NCI-H526 treated with DMSO at 0.1 percent for 48 hours (cell line): Measurements from ENCODE around the gene BLOC1S5.

Experiments
- DNase-seq: peaks from one replicate; lab custom pipeline; 2025; lab: John Stamatoyannopoulos, UW

BLOC1S5 gene, protein sequence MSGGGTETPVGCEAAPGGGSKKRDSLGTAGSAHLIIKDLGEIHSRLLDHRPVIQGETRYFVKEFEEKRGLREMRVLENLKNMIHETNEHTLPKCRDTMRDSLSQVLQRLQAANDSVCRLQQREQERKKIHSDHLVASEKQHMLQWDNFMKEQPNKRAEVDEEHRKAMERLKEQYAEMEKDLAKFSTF

DNA sequence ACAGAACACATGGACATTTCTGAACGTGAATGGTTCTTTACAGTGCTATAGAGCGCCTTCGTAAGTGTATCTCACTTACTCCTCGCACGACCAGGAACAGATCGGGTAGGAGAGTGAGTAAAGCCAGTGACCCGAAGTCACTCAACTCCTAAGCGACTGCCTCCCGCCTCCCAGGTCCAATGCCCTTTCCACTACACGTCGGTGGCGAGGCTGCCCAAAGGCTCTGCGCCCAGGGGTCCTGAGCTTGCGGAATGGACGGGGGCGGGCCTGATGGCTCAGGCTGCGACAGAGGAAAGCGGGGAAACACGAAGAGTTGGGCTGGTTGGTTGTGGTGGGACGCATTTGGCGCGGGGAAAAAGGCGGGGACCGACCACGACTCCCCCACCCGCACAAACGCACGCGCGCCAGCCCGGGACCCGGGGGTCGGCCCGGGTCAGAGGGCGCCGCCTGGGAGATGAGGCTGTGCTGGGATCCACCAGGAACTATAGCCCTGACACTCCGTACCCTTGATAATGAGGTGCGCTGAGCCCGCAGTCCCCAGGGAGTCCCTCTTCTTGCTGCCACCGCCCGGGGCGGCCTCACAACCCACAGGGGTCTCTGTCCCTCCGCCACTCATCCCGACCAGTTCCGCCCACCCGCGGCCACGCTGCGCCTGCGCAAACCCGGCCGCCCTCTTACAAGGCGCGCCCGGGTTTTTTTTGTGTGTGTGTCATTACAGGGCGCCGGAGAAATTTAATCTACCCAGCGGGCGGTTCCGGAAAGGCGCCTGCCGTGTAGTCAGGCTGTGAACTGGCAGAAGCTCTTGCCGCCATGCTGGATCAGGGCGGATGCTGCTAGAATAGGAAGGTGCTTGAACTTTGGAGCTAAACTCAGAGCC is at the start of gene BLOC1S5:
BLOC1S5 (minus strand) TSS at position 629 of the 877 bp plus-strand sequence; CDS start at position 616, 13 bp downstream.
- peak; percentile 92 for DNase-seq

DNA sequence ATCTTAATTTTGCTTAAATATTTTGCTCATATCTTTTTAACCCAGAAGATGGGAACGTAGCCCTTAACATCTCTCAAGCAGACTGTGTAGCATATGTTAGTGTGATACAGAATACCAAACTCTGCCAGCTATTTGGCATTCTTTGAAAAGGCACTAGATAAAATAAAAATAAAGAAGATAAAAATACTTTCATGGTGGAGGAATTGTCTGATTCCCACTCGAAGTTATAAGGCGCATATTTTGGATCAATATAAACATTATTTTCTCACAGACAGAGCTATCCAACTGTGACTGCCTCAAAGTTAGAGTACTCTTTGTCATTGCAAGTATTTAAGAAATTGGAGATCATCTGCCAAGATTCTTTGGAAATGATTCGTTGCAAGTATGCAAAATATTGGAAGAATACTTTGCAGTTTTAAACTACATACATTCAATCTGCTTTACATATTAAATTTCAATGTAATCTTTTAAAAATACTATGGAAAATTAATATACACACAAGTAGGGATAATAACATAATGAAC is 49.0 kb upstream of the BLOC1S5 start:
- no peak for DNase-seq

DNA sequence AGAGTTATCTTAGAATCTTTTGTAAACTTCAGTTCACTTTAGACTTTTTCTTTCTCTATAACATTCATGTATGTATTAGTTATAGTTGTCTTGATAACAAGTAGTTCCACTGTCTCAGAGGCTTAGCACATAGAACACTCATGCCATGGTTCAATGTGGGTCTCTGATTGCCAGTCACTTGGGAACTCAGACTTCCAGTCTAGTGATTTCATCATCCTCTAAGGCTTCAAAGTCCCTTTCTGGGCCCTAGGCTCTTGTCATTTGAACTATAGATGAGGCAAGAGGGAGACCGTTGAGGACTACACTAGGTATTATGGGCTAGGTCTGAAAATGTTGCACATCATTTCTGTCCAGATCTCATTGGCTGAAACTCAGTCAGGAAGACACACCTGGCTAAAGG is 46.5 kb upstream of the BLOC1S5 start:
- DNase-seq, result no peak

DNA sequence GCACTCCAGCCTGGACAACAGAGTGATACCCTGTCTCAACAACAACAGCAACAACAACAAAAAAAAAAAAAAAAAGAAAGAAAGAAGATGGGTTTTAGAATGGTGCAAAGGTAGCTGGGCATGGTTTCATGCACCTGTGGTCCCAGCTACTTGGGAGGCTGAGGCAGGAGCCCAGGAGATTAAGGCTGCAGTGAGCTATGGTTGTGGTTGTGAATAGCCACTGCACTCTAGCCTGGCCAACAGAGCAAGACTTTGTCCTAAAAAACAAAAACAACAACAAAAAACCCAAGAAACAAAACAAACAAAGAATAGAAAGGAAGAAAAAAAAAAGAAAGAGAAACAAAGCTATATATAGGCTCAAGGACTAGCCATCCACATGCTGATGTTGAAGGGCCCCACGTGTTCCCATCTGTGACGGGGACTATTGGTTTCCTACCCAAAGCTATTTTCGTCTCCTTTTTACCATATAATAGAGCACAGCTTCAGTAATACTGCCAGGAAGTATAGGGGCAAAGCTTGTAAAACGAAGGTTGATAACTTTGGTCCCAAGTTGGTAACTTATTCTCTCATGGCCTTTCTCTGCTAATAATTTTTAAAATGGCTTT is 46.0 kb upstream of the BLOC1S5 start:
- no peak for DNase-seq

DNA sequence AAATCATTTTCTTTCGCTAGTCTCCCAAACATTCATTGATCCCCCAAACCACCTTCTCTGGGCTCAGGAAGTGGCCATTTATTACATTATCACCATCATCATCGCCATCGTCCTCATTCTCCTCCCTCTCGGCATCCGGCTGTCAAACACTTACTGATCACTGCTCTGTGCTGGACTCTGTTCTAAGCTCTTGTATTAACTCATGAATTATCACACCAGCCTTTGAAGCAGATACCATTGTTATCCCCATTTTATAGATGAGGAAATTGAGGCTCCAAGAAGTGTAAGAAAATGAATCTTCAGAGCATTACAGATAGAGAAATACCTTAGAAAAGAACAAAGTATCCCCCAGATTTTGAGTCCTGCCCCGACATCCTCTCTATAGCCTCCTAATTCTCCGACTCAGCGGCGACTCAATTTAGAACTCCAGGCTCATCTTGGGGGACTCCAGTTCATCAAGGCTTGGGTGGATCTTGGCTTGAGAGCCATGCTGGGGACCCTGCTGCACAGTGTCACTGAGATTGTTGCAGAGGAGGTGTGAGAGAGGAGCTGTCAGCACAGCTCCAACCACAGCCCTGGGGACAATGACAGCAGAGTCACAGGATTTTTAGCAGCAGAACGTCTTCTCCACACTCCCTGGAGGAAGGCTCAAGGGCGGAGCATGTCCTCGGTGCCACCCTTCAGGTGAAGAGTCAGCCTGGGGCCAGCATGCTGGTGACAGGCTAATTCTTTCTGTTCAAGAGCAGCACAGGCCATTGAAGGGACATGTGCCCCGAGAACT is 44.8 kb upstream of the BLOC1S5 start:
- DNase-seq, result no peak

DNA sequence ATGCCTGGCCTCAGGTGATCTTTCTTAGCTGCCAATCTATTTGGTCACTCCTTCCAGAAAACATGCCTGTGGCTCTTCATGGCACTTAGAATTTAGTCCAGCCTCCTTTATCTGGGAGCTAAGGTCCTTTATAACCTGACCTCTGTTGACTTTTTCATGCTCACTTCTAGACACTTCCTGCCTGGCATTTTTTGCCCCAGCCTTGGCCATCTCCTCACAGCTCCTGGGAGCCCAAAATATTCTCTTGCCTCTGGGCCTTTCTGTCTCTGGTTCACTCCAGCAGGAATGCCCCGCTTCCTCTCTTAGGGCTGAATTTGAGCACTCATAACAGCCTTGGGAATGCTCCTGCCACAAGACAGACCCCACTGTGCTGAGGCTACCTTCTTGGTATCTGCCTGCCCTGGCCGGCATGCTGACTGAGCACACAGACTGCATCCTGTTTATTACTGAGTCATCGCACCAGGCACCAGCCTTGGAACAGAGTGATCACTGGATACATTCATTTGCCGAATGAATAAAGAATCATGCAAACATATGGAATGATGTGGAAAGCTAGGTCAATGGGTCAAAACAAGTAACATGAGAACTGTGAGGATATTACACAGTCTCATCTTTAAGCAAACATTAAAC is 44.0 kb upstream of the BLOC1S5 start:
- no peak for DNase-seq

DNA sequence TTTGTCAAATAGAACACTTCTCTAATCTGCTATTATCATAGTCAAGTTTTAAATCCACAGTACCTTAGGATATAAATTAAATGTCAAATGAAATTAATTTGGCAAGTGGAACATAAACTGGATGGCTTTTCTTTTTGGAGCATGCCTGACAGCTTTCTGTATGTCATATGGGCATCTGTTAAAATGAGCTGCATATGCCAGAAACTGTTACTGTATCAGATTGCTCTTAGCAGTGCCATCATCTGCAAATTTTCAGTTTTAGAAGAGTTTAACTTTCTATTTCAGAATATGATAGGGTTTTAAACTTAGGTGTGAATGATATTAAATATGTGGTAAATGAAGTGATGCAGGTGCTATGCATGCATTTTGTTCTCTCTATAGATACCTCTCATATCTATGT is 41.6 kb upstream of the BLOC1S5 start:
- no peak for DNase-seq

DNA sequence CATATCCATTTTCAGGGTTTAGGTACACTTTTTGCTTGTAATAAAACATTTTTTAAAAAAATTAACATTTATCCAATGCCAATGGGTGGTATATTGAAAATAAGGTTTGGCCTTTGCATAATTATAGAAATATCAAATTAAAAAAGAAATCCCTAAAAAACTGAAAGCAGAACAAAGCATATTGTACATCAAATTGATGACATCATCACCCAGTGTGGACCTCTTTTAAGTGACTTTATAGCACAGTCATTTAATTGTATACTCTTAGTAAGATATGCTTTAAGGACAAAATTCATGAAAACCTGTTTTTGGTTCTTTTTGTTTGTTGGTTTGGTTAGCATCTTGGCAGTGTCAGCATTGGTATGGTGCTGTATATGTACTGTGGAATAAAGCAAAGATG is 39.5 kb upstream of the BLOC1S5 start:
- DNase-seq, result no peak

DNA sequence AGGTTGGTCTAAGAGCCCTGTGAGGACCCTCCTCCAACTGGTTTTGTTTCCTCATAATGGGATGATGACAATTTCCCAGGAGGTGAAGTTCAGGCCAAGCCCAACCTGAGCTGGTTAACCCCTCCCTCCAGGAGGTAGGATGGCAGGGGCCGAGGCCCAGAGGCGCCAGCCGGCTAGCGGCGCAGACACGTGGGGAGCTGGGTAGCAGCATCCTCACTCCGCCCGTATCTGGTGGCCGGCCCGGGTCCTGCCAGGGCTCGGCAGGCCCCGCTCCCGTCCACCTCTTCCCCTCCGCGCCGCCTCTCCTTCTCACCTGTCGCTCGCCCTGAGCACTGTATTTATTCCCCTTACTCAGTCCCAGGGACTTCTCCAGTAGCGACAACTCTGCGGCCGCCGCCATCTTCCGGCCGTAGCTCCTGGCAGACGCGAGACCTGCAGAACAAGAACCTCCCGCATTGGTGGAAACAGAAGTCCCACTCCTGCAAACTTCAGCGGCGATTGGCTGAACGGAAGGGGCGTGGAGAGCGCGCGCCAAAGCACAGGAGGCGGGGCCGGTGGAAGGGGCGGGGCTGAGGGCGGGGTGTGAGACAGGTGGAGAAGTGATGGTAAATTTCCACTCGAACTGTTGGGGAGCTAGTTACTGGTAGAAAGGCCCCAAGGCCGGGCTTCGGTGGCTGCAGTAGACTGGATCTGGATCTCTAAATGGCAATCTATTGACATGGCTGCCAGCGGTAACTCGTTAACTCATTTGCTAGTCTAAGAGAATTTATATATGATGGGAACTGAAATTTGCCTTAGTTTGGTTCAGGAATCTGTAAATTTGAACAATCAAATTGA is 38.2 kb upstream of the BLOC1S5 start, which contains the start of gene EEF1E1:
EEF1E1 (minus strand) TSS at position 427 of the 837 bp plus-strand sequence; CDS start at position 400, 27 bp downstream.
- peak; percentile 96 for DNase-seq

DNA sequence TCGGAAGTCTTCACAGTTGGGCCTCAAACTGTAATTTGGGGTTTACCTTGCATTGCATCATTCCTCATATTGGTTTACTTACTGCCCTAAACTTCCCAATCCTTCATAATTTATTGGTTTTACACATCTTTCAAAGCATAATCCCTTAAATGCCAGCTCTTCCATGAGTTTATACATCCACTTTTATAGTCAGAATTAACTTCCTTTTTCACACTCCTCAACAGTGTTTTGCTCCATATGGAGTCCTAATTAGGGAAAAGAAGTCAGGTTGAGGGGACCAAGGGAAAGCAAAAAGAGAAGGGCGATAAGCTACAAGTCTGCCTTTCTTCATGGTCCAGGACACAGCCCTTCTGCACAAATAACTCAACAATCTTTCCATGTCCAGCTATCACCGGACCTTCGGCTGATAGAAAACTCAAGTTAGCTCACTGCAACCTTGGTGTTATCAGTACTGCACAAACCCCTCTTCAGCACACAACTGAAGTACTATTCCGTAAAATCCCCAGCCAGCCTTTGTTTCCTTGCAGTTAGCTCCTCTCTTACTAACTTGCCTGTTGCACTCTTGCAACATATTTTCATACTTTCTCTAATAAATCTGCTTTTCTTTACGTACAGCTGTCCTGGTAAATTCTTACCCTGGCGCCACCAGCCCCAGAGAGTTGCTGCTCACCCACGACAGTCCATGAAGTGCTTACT is 36.1 kb upstream of the BLOC1S5 start:
- DNase-seq, result no peak

DNA sequence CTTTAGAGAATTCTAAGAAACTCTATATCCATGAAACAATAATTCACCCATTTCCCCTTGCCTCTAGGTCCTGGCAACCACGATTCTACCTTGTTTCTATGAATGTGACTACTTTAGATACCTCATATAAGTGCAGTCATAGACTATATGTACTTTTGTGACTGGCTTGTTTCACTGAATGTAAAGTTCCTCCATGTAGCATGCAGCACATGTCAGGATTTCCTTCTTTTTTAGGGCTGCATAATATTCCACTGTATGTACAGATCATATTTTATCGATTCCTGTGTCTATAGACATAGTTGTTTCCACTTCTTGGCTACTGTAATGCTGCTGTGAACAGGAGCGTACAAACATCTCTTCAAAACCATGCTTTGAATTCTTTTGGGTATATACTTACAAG is 26.5 kb upstream of the BLOC1S5 start:
- DNase-seq, result no peak

DNA sequence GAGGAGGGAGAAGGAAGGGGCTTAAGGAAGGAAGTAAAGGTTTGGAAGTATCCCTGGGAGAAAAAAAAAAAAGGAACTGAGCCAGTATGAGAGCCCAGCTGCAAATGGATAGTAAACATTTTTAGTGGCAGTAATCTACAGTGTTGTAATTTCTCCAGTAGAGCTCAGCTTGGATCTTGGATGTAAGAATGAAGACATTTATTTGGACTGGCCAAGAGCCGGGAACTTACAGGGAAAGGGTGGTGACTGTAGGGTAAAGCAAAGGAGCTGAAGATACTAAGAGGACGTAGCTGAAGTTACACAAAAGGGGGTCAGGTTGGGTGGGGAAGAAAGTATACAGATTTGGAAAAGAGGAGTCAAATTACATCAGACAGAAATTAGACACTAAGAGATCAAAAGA is 24.7 kb upstream of the BLOC1S5 start:
- no peak for DNase-seq

DNA sequence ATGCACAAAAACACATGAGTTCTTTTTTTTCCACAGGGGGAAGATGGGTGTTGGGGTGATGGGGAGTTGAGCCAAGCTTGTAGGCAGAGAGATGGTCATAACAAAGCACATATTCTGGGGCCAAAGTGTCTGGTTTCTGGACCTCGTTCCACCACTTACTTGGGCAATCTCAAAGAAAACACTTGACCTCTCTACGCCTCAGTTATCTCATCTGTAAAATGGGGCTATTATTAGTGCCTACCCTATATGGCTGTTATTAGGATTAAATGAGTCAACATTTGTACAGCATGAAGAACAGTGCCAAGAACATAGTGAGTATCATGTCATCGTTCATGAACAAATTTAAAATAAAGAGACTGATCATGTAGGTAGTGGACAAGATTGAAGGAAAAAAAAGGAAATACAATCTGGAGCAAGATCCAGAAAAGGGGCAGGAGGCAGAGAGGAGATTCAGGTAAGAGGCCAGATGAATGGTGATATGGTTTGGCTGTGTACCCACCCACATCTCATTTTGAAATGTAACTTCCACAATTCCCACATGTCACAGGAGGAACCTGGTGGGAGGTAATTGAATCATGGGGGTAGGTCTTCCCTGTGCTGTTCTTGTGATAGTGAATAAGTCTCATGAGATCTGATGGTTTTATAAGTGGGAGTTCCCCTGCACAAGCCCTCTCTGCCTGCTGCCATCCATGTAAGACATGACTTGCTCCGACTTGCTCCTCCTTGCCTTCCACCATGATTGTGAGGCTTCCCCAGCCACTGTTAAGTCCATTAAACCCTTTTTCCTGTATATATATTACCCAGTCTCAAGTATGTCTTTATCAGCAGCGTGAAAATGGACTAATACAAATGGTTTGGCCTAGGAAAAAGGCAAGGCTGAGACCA is 23.9 kb upstream of the BLOC1S5 start:
- no peak for DNase-seq

DNA sequence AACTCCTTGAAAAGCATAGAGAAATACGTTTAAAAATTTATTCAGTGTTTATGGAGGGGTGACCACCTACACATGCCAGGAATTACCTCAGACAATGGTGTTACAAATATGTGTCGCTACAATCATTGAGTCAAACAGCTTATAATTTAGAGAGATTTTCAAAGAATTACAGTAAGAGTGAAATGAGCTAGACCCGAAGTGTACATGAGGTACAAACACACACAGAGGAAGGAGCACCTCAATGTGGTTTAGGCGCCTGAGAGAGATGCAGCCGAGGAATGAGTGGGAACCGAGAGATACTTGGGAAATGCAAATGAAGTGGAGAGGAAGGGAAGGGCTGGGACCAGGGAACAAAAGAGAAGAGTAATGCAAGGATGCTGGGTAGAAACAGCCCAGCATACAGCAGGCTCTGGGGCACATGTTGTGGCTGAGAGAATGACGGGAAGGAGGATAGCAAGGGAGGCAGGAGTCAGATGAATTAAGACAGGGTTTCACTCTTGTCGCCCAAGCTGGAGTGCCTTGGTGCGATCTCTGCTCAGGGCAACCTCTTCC is 22.6 kb upstream of the BLOC1S5 start:
- no peak for DNase-seq

DNA sequence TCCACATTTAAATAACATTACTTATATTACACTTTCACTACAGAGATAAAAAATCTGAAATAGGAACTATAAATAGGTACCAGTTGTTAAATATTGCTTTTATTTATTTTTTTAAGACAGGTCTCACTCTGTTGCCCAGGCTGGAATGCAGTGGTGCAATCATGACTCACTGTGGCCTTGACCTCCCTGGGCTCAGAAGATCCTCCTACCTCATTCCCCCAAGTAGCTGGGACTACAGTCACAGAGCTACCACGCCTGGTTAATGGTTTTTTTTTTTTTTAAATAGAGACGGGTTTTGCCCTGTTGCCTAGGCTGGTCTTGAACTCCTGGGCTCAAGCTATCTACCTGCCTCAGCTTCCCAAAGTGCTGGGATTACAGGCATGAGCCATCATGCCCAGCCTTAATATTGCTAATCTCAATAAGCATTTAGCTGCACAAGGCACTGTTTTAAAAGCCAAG is 20.9 kb upstream of the BLOC1S5 start:
- DNase-seq, result no peak

DNA sequence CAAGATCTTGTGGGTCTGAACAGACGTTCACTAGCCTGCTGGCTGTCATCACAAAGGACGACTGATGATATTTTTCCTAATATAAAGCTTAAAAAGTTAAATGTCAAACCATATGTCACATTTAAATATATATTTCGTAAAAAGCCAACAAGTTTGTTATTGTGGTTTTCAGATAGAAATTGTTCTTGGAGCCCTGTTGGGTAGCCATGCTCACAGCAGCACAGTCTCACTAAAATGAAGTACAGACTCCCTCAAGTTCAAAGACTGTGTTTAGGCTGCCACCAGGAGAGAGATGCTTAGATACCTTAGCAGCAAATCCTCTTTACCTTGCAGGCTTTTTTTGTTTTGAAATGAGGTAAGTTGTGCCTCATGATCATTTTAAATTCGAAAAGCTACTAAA is 20.4 kb upstream of the BLOC1S5 start:
- DNase-seq, result no peak

DNA sequence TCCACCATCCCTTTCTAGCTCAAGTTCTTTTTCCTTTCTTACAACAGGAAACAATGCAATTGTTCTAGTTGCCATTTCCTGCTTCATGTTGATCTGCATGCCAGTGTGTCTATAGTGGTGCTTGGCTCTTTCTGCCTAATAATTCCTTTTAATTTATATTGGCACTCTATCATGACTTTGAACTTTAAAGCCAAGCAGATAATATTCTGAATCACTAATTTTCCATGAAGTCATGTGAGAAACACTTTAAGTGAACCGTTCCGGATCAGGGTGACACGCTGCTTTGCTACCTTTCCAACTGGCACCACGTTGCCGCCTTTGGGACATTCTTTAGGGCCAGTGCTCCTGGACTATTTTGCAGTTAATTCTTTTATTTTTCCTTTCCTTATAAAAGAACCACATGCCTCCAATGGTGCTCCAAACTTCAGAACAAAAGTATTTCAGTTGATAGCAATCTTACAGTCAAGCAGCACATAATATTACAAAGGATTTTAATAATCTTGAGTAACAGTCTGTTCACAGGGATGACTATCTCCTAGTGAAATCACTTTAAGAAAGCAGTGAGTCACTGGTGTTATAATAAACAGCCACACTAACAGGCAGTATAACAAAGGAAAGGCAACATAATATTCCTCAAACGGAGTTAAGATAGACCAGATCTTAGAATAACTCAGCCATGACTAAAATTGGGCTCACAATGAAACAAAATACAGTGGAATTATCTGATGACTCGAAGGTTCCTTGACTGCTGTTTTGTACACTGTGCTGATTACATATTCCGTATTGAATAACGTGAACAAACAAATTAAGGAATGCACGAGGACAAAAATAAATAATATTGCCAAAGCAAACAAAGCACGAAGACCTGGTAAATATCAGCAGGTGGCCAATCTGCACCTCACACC is 19.0 kb upstream of the BLOC1S5 start:
- no peak for DNase-seq
